HAP-1 (cell line): ENCODE measurements around the gene NADK2.
A peak's percentile ranks its signal among the peaks of the same experiment; 100 is the strongest.

Experiments
- DNase-seq, 2 experiments: peaks; one replicate each; pipeline ENCODE4 v3.0.0-alpha.2; 2016 to 2020; ENCODE audit warnings: low spot score in 2 of 2
- H3K27me3 ChIP-seq: fragments of 250-450 bp; sonication (Bioruptor Pico); 2 replicates; pipeline ENCODE4 v1.5.1; 2020; ENCODE audit warnings: low read depth, mild to moderate bottlenecking, moderate library complexity
- H3K36me3 ChIP-seq: fragments of 250-450 bp; sonication (Bioruptor Pico); replicated peaks from 2 replicates; pipeline ENCODE4 v1.5.1; 2020; ENCODE audit warnings: mild to moderate bottlenecking
- H3K4me1 ChIP-seq: fragments of 250-450 bp; sonication (Bioruptor Pico); 2 replicates; pipeline ENCODE4 v1.5.1; 2020; ENCODE audit warnings: mild to moderate bottlenecking
- H3K4me3 ChIP-seq: fragments of 250-450 bp; sonication (Bioruptor Pico); 2 replicates; pipeline ENCODE4 v1.5.1; 2020; ENCODE audit warnings: mild to moderate bottlenecking, moderate library complexity
- H3K9me3 ChIP-seq: fragments of 250-450 bp; sonication (Bioruptor Pico); 2 replicates; pipeline ENCODE4 v1.5.1; 2020; ENCODE audit warnings: mild to moderate bottlenecking, moderate library complexity
- in situ Hi-C: fragments of 300-500 bp; cut with MboI; formaldehyde crosslinking; loops from 3 replicates; pipeline ENCODE4 v1.14.3; 2020; ENCODE audit warnings: low sequenced_read_pairs, inconsistent platforms, mixed read lengths

NADK2 gene

GRCh38 chr5:36240779-36241630 is 720 bp downstream of the NADK2 start:
- peak overlapping the region; percentile 62 for H3K4me3 ChIP-seq
- in situ Hi-C loops, result no loop called here
- H3K9me3 ChIP-seq, result no peaks in the 10 kb centered on the region
- DNase-seq, result peak; percentile 39 to 79
- H3K4me1 ChIP-seq, result peaks cover 25% of the 10 kb centered on the region
- no peaks in the 10 kb centered on the region for H3K36me3 ChIP-seq
- no peaks in the 10 kb centered on the region for H3K27me3 ChIP-seq

- in situ Hi-C loops, result no loop called here
- H3K4me3 ChIP-seq, result peak overlapping the region; percentile 62
- H3K36me3 ChIP-seq, result no peaks in the 10 kb centered on the region
- peaks cover 25% of the 10 kb centered on the region for H3K4me1 ChIP-seq
- H3K9me3 ChIP-seq, result no peaks in the 10 kb centered on the region
- H3K27me3 ChIP-seq, result no peaks in the 10 kb centered on the region
- DNase-seq, result no peak
Observed at GRCh38 chr5:36239370-36240293, 2.1 kb downstream of the NADK2 start.

- in situ Hi-C loops, result no loop called here
Observed at GRCh38 chr5:36238502-36239295, 3.0 kb downstream of the NADK2 start.

GRCh38 chr5:36237751-36238150 is 4.0 kb downstream of the NADK2 start:
- in situ Hi-C loops, result no loop called here
- peaks cover 25% of the 10 kb centered on the region for H3K4me1 ChIP-seq
- H3K4me3 ChIP-seq, result no peak overlapping the region
- H3K36me3 ChIP-seq, result no peaks in the 10 kb centered on the region
- H3K9me3 ChIP-seq, result no peaks in the 10 kb centered on the region
- DNase-seq, result no peak
- H3K27me3 ChIP-seq, result no peaks in the 10 kb centered on the region

More at GRCh38 chr5:36238502-36239295, 3.0 kb downstream of the NADK2 start:
- Histone ChIP-seq H3K4me3 (no peak overlapping the region), H3K27me3 (no peaks in the 10 kb centered on the region), H3K4me1 (peaks cover 25% of the 10 kb centered on the region), H3K9me3 (no peaks in the 10 kb centered on the region), H3K36me3 (no peaks in the 10 kb centered on the region)
- DNase-seq, result peak; percentile 37 to 80

- Histone ChIP-seq H3K4me3 (no peak overlapping the region), H3K36me3 (no peaks in the 10 kb centered on the region), H3K4me1 (peaks cover 25% of the 10 kb centered on the region), H3K27me3 (no peaks in the 10 kb centered on the region), H3K9me3 (no peaks in the 10 kb centered on the region)
- in situ Hi-C loops, result no loop called here
- no peak for DNase-seq
Observed at GRCh38 chr5:36236801-36237200, 4.9 kb downstream of the NADK2 start.

- no peaks in the 10 kb centered on the region for H3K27me3 ChIP-seq
- H3K4me1 ChIP-seq, result no peaks in the 10 kb centered on the region
- no peaks in the 10 kb centered on the region for H3K36me3 ChIP-seq
- H3K4me3 ChIP-seq, result no peak overlapping the region
- in situ Hi-C loops, result no loop called here
- no peak for DNase-seq
- no peaks in the 10 kb centered on the region for H3K9me3 ChIP-seq
Observed at GRCh38 chr5:36232533-36232932, 9.2 kb downstream of the NADK2 start.

- in situ Hi-C loops, result no loop called here
- no peaks in the 10 kb centered on the region for H3K9me3 ChIP-seq
Observed at GRCh38 chr5:36230151-36230790, 11.5 kb downstream of the NADK2 start.

GRCh38 chr5:36228505-36228904 is 13.2 kb downstream of the NADK2 start:
- Histone ChIP-seq H3K9me3 (no peaks in the 10 kb centered on the region), H3K27me3 (no peaks in the 10 kb centered on the region), H3K36me3 (peaks cover 3% of the 10 kb centered on the region), H3K4me1 (no peaks in the 10 kb centered on the region), H3K4me3 (no peak overlapping the region)
- in situ Hi-C loops, result no loop called here
- DNase-seq, result no peak

More at GRCh38 chr5:36230151-36230790, 11.5 kb downstream of the NADK2 start:
- Histone ChIP-seq H3K27me3 (no peaks in the 10 kb centered on the region), H3K4me3 (no peak overlapping the region), H3K36me3 (no peaks in the 10 kb centered on the region), H3K4me1 (no peaks in the 10 kb centered on the region)
- DNase-seq, result no peak

- Histone ChIP-seq H3K4me3 (no peak overlapping the region), H3K9me3 (no peaks in the 10 kb centered on the region), H3K27me3 (no peaks in the 10 kb centered on the region), H3K4me1 (no peaks in the 10 kb centered on the region), H3K36me3 (peaks cover 3% of the 10 kb centered on the region)
- in situ Hi-C loops, result no loop called here
- DNase-seq, result no peak
Observed at GRCh38 chr5:36227046-36227445, 14.7 kb downstream of the NADK2 start.

GRCh38 chr5:36222620-36223019 is 19.1 kb downstream of the NADK2 start:
- no peaks in the 10 kb centered on the region for H3K27me3 ChIP-seq
- peaks cover 7% of the 10 kb centered on the region; the same call in 1 of the 2 replicates for H3K4me1 ChIP-seq
- no peaks in the 10 kb centered on the region for H3K9me3 ChIP-seq
- no peak for DNase-seq
- in situ Hi-C loops, result no loop called here
- peaks cover 14% of the 10 kb centered on the region for H3K36me3 ChIP-seq
- H3K4me3 ChIP-seq, result no peak overlapping the region

- in situ Hi-C loops, result no loop called here
- Histone ChIP-seq H3K9me3 (no peaks in the 10 kb centered on the region), H3K27me3 (no peaks in the 10 kb centered on the region), H3K4me1 (peaks cover 11% of the 10 kb centered on the region; the same call in 1 of the 2 replicates), H3K4me3 (no peak overlapping the region), H3K36me3 (peaks cover 11% of the 10 kb centered on the region; the same call in 1 of the 2 replicates)
- no peak for DNase-seq
Observed at GRCh38 chr5:36217988-36218387, 23.7 kb downstream of the NADK2 start.

GRCh38 chr5:36217567-36217966 is 24.2 kb downstream of the NADK2 start:
- Histone ChIP-seq H3K4me1 (peaks cover 11% of the 10 kb centered on the region; the same call in 1 of the 2 replicates), H3K4me3 (no peak overlapping the region), H3K9me3 (no peaks in the 10 kb centered on the region), H3K27me3 (no peaks in the 10 kb centered on the region), H3K36me3 (peaks cover 11% of the 10 kb centered on the region)
- DNase-seq, result no peak
- in situ Hi-C loops, result no loop called here

GRCh38 chr5:36215910-36216309 is 25.8 kb downstream of the NADK2 start:
- Histone ChIP-seq H3K27me3 (no peaks in the 10 kb centered on the region), H3K4me3 (no peak overlapping the region), H3K9me3 (no peaks in the 10 kb centered on the region), H3K36me3 (peaks cover 11% of the 10 kb centered on the region), H3K4me1 (peaks cover 11% of the 10 kb centered on the region; the same call in 1 of the 2 replicates)
- in situ Hi-C loops, result no loop called here
- DNase-seq, result no peak
